SU-DHL-6 (cell line): Measurements from ENCODE around the gene FOSL2.

Experiments used
- EZH2phosphoT487 ChIP-seq: fragments of 200-600 bp; sonication (generic), shearing (Covaris generic); conservative IDR thresholded peaks from 2 replicates; pipeline ENCODE4 v1.6.1; 2018; ENCODE audit warnings: mild to moderate bottlenecking, antibody characterized with exemption, low read length, moderate library complexity, mixed read lengths
- TF ChIP-seq, protein P1 (sequence below): fragments of 200-600 bp; sonication (generic); IDR thresholded peaks from one replicate; pipeline ENCODE4 v1.5.1; 2017; ENCODE audit warnings: antibody characterized with exemption, mild to moderate bottlenecking, low read length, moderate library complexity; ENCODE audit not compliant: insufficient read depth, poor library complexity, severe bottlenecking

DNA sequence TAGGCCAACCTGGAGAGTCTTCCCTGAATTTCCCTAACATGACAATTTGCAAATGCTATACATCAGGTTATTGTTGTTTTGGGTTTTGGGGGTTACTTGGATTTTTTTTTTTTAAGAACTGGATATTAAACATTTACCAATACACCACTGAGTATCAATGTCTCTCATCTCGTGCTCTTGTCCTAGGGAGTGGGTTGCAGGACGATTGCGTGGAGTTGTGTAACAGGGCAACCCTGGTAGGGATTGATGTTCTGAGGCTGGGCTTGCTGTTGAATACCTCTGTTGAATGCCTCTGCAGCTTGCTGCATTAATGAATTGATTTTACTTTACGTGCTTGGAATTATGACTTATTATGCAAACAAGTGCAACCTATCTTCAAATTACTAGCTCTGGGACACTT, 18.8 kb upstream of the FOSL2 start:
- TF ChIP-seq, protein P1, sequence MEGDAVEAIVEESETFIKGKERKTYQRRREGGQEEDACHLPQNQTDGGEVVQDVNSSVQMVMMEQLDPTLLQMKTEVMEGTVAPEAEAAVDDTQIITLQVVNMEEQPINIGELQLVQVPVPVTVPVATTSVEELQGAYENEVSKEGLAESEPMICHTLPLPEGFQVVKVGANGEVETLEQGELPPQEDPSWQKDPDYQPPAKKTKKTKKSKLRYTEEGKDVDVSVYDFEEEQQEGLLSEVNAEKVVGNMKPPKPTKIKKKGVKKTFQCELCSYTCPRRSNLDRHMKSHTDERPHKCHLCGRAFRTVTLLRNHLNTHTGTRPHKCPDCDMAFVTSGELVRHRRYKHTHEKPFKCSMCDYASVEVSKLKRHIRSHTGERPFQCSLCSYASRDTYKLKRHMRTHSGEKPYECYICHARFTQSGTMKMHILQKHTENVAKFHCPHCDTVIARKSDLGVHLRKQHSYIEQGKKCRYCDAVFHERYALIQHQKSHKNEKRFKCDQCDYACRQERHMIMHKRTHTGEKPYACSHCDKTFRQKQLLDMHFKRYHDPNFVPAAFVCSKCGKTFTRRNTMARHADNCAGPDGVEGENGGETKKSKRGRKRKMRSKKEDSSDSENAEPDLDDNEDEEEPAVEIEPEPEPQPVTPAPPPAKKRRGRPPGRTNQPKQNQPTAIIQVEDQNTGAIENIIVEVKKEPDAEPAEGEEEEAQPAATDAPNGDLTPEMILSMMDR: no peak
- TF ChIP-seq EZH2phosphoT487: no peak
